Adrenal gland (tissue), 5 donors: Measurements from ENCODE around the gene ITCH.

Source experiments
- CTCF ChIP-seq, 6 experiments: fragments of 450-650 bp in 4 of 6; fragments of 200-600 bp in 2 of 6; sonication (generic) in 1 of 6; IDR thresholded peaks; 1 replicate in 5 of 6; 2 replicates in 1 of 6; pipeline versions ENCODE4 v1.5.1 to v1.8.0; 2016 to 2021; ENCODE audit warnings: antibody characterized with exemption in 6 of 6, mild to moderate bottlenecking in 2 of 6, moderate library complexity in 1 of 6
- POLR2A ChIP-seq, 2 donors: fragments of 450-650 bp; IDR thresholded peaks; one replicate each; pipeline ENCODE4 v1.6.1; 2017; ENCODE audit warnings: antibody characterized with exemption in 2 of 2, mild to moderate bottlenecking in 2 of 2, moderate library complexity in 1 of 2
- donor health status: DM: no; HTN: no; CAD: no.

DNA sequence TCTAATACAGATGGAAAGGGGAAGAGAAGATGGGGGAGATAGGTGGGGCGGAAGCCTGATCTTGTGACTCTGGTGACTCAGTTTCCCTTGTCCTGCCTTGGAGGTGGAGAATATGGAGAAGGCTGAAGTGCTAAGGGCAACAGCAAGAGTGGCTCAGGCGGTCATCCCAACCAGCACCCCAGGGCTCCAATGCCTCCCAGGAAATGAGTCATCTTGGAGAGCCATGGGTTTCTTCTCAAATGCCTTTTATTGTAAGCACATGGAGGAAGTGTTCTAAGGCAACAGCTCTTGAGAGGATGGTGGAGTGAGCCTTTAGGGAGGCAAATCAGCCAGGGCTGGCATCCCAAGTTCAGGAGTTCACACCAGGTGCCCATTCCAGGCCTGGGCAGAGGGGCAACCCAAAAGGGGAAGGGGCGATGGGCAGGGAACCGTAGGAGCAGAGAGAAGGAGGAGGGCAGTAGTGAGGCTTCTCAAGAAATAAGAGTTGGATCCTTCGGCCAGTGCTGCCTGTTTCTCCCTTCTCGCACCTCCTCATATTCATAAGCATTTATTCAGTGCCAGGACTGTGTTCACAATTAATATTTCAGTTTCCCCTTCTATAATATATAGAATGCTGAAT is 46.8 kb upstream of the ITCH start:
- TF ChIP-seq CTCF (IDR thresholded peaks at IDR 0.05) (no peak), POLR2A (IDR thresholded peaks at IDR 0.05) (no peak)
